Activated CD4-positive, alpha-beta T cell treated with anti-CD3 and anti-CD28 coated beads for 36 hours (primary cell): ENCODE results near the gene ENTPD6. TPM values are rescaled to one million over a fixed set of nuclear protein-coding genes. Genes with fewer than 3 reads are reported as not detected.

Experiments
- ATAC-seq: fragments of 200-7000 bp; cut with Tn5 transposase; one replicate; pipeline ENCODE4 v1.10.0; 2021; ENCODE audit warnings: mild to moderate bottlenecking, moderate library complexity
- CTCF ChIA-PET: fragments of 350-600 bp; sonication (Branson Sonifier 250); formaldehyde crosslinking; loops from one replicate; lab custom pipeline; 2021; ENCODE audit warnings: antibody characterized with exemption; lab: Charles Lee
- POLR2A ChIA-PET: fragments of 350-600 bp; sonication (Branson Sonifier 250); formaldehyde crosslinking; loops from one replicate; lab custom pipeline; 2021; ENCODE audit warnings: antibody characterized with exemption, inconsistent platforms; lab: Charles Lee
- DNase-seq: peaks from one replicate; pipeline ENCODE4 v3.0.0-alpha.2; 2020
- H3K27ac Mint-ChIP-seq: one replicate; pipeline ENCODE4 v1.8.0; 2021; ENCODE audit warnings: mixed read lengths
- H3K27me3 Mint-ChIP-seq: one replicate; pipeline ENCODE4 v1.8.0; 2021; ENCODE audit warnings: mixed read lengths
- H3K36me3 Mint-ChIP-seq: one replicate; pipeline ENCODE4 v1.8.0; 2021; ENCODE audit warnings: low read depth, mixed read lengths
- H3K4me1 Mint-ChIP-seq: one replicate; pipeline ENCODE4 v1.8.0; 2021; ENCODE audit warnings: mixed read lengths
- H3K4me3 Mint-ChIP-seq: one replicate; pipeline ENCODE4 v1.8.0; 2021; ENCODE audit warnings: mild to moderate bottlenecking, moderate library complexity, mixed read lengths
- H3K9me3 Mint-ChIP-seq: one replicate; pipeline ENCODE4 v1.8.0; 2021; ENCODE audit warnings: low read depth, mixed read lengths
- intact Hi-C, 2 experiments: fragments of 100-400 bp; cut with DNase I in 1 of 2; cut with micrococcal nuclease in 1 of 2; formaldehyde crosslinking; loops; one replicate each; pipeline versions ENCODE4 v1.14.2 to v1.15.1; 2022 to 2024; cut with DNase I, micrococcal nuclease
- total RNA-seq, 2 experiments: library from RNA; stranded (reverse); gene quantifications; one replicate each; pipeline ENCODE4 v1.2.3, GENCODE V29; 2021

Gene ENTPD6
- total RNA-seq = 10 to 100 TPM; 34.3 to 41.5 TPM

GRCh38 chr20:25195014-25195961, at the start of gene ENTPD6:
TSS of gene ENTPD6 (plus strand) at chr20:25195712. CDS start at chr20:25206537, 10,825 bp downstream.
- Mint-ChIP-seq H3K36me3 (no peaks in the 10 kb centered on the region), H3K4me3 (peak within 1 kb of the TSS; percentile 84), H3K27me3 (no peaks in the 10 kb centered on the region), H3K27ac (peak within 1 kb of the TSS; percentile 85), H3K9me3 (no peaks in the 10 kb centered on the region), H3K4me1 (peaks cover 39% of the 10 kb centered on the region)
- ATAC-seq (peak; percentile 86), DNase-seq (peak; percentile 94)
- ChIA-PET CTCF (interaction anchor here (2.0 kb wide), 1 partner anchor 8 kb away, joined by 6 read pairs; no protein-coding TSS in a partner anchor), POLR2A (interaction anchor here (0.7 to 1.0 kb wide), 3 partner anchors 19 to 212 kb away, joined by 3 to 4 read pairs (median 3); partner anchors contain the start of genes ACSS1 and GINS1)
- intact Hi-C loops = loop anchor here (1.0 to 5.0 kb wide), 11 partner anchors 35 to 501 kb away; partner anchors contain the start of genes APMAP (in 2 of the 2), ABHD12 (in 1 of the 2), GINS1 (in 1 of the 2) and PYGB (in 1 of the 2)

GRCh38 chr20:25146976-25147375, 48.5 kb upstream of the ENTPD6 start:
- H3K4me1 Mint-ChIP-seq = peaks cover 5% of the 10 kb centered on the region
- H3K27ac Mint-ChIP-seq = no peak overlapping the region
- peaks cover 2% of the 10 kb centered on the region for H3K36me3 Mint-ChIP-seq
- intact Hi-C loops = no loop called here
- POLR2A ChIA-PET = interaction anchor here (0.6 kb wide), 1 partner anchor 165 kb away, joined by 3 read pairs; no protein-coding TSS in a partner anchor
- CTCF ChIA-PET = interaction anchor here (0.6 kb wide), 1 partner anchor 120 kb away, joined by 3 read pairs; no protein-coding TSS in a partner anchor
- no peak overlapping the region for H3K4me3 Mint-ChIP-seq
- H3K9me3 Mint-ChIP-seq = no peaks in the 10 kb centered on the region
- peaks cover 6% of the 10 kb centered on the region for H3K27me3 Mint-ChIP-seq
- no peak for ATAC-seq
- no peak for DNase-seq

- Mint-ChIP-seq H3K4me3 (no peak overlapping the region), H3K27ac (no peak overlapping the region), H3K36me3 (peaks cover 2% of the 10 kb centered on the region), H3K4me1 (peaks cover 5% of the 10 kb centered on the region), H3K27me3 (peaks cover 6% of the 10 kb centered on the region), H3K9me3 (no peaks in the 10 kb centered on the region)
- ChIA-PET POLR2A (no interaction called here), CTCF (no interaction called here)
- intact Hi-C loops = no loop called here
- ATAC-seq (no peak), DNase-seq (no peak)
These were observed 47.8 kb upstream of the ENTPD6 start for GRCh38 chr20:25147716-25148115.

- intact Hi-C loops = no loop called here
- Mint-ChIP-seq H3K4me1 (peaks cover 5% of the 10 kb centered on the region), H3K36me3 (peaks cover 2% of the 10 kb centered on the region), H3K27ac (peak overlapping the region; percentile 88), H3K9me3 (no peaks in the 10 kb centered on the region), H3K27me3 (peaks cover 6% of the 10 kb centered on the region), H3K4me3 (peak overlapping the region; percentile 57)
- peak; percentile 77 for DNase-seq
- POLR2A ChIA-PET = no interaction called here
- ATAC-seq = peak; percentile 86
- CTCF ChIA-PET = interaction anchor here (0.8 to 1.4 kb wide), 4 partner anchors 12 to 99 kb away, joined by 3 to 4 read pairs (median 3); partner anchors contain the start of gene PYGB
These were observed 47.1 kb upstream of the ENTPD6 start for GRCh38 chr20:25148181-25148981.

- POLR2A ChIA-PET = no interaction called here
- no peak for ATAC-seq
- H3K9me3 Mint-ChIP-seq = no peaks in the 10 kb centered on the region
- peak overlapping the region; percentile 88 for H3K27ac Mint-ChIP-seq
- no peak for DNase-seq
- CTCF ChIA-PET = interaction anchor here (0.8 to 1.4 kb wide), 5 partner anchors 11 to 250 kb away, joined by 3 to 4 read pairs (median 3); partner anchors contain the start of gene PYGB
- H3K4me3 Mint-ChIP-seq = no peak overlapping the region
- H3K27me3 Mint-ChIP-seq = peaks cover 6% of the 10 kb centered on the region
- intact Hi-C loops = no loop called here
- H3K4me1 Mint-ChIP-seq = peaks cover 5% of the 10 kb centered on the region
- H3K36me3 Mint-ChIP-seq = peaks cover 2% of the 10 kb centered on the region
These were observed 46.3 kb upstream of the ENTPD6 start for GRCh38 chr20:25148982-25149846.

GRCh38 chr20:25150016-25150415, 45.5 kb upstream of the ENTPD6 start:
- no peak overlapping the region for H3K27ac Mint-ChIP-seq
- intact Hi-C loops = no loop called here
- H3K4me1 Mint-ChIP-seq = peaks cover 5% of the 10 kb centered on the region
- no peak overlapping the region for H3K4me3 Mint-ChIP-seq
- DNase-seq (no peak), ATAC-seq (no peak)
- peaks cover 6% of the 10 kb centered on the region for H3K27me3 Mint-ChIP-seq
- POLR2A ChIA-PET = no interaction called here
- no peaks in the 10 kb centered on the region for H3K9me3 Mint-ChIP-seq
- CTCF ChIA-PET = interaction anchor here (0.8 to 1.4 kb wide), 3 partner anchors 97 to 250 kb away, joined by 3 to 4 read pairs (median 3); partner anchors contain the start of gene PYGB
- peaks cover 2% of the 10 kb centered on the region for H3K36me3 Mint-ChIP-seq

GRCh38 chr20:25158043-25158442, 37.5 kb upstream of the ENTPD6 start:
- Mint-ChIP-seq H3K27ac (no peak overlapping the region), H3K36me3 (no peaks in the 10 kb centered on the region), H3K27me3 (no peaks in the 10 kb centered on the region), H3K4me3 (no peak overlapping the region), H3K4me1 (peaks cover 13% of the 10 kb centered on the region), H3K9me3 (peaks cover 2% of the 10 kb centered on the region)
- intact Hi-C loops = no loop called here
- ChIA-PET POLR2A (no interaction called here), CTCF (no interaction called here)
- no peak for DNase-seq
- peak; percentile 55 for ATAC-seq

GRCh38 chr20:25160467-25160866, 35.0 kb upstream of the ENTPD6 start:
- Mint-ChIP-seq H3K27me3 (no peaks in the 10 kb centered on the region), H3K9me3 (peaks cover 2% of the 10 kb centered on the region), H3K27ac (peak overlapping the region; percentile 69), H3K4me3 (no peak overlapping the region), H3K36me3 (no peaks in the 10 kb centered on the region), H3K4me1 (peaks cover 13% of the 10 kb centered on the region)
- ChIA-PET CTCF (interaction anchor here (0.9 to 1.8 kb wide), 4 partner anchors 12 to 138 kb away, joined by 3 to 8 read pairs (median 4); no protein-coding TSS in a partner anchor), POLR2A (interaction anchor here (0.6 kb wide), 1 partner anchor 212 kb away, joined by 3 read pairs; no protein-coding TSS in a partner anchor)
- ATAC-seq = peak; percentile 93
- intact Hi-C loops = loop anchor here in 1 of 2 experiments (1.0 to 10.0 kb wide), 4 partner anchors 35 to 1116 kb away; partner anchors contain the start of genes ENTPD6 and VSX1
- no peak for DNase-seq

- Mint-ChIP-seq H3K4me3 (no peak overlapping the region), H3K4me1 (peaks cover 13% of the 10 kb centered on the region), H3K27me3 (no peaks in the 10 kb centered on the region), H3K27ac (peak overlapping the region; percentile 12), H3K9me3 (peaks cover 2% of the 10 kb centered on the region), H3K36me3 (no peaks in the 10 kb centered on the region)
- ATAC-seq = peak; percentile 63
- CTCF ChIA-PET = interaction anchor here (0.9 to 1.8 kb wide), 3 partner anchors 12 to 77 kb away, joined by 3 to 8 read pairs (median 5); no protein-coding TSS in a partner anchor
- DNase-seq = no peak
- POLR2A ChIA-PET = no interaction called here
- intact Hi-C loops = loop anchor here in 1 of 2 experiments (1.0 to 10.0 kb wide), 4 partner anchors 34 to 1116 kb away; partner anchors contain the start of genes ENTPD6 and VSX1
These were observed 34.6 kb upstream of the ENTPD6 start for GRCh38 chr20:25160897-25161296.

- intact Hi-C loops = loop anchor here in 1 of 2 experiments (10.0 kb wide), 1 partner anchor 1120 kb away; no protein-coding TSS in a partner anchor
These were observed 30.4 kb upstream of the ENTPD6 start for GRCh38 chr20:25165128-25165527.

More at GRCh38 chr20:25165128-25165527, 30.4 kb upstream of the ENTPD6 start:
- POLR2A ChIA-PET = no interaction called here
- Mint-ChIP-seq H3K27me3 (peaks cover 5% of the 10 kb centered on the region), H3K36me3 (no peaks in the 10 kb centered on the region), H3K4me3 (no peak overlapping the region), H3K4me1 (peaks cover 13% of the 10 kb centered on the region), H3K27ac (no peak overlapping the region), H3K9me3 (peaks cover 2% of the 10 kb centered on the region)
- ATAC-seq = no peak
- DNase-seq = no peak
- CTCF ChIA-PET = interaction anchor here (1.5 kb wide), 1 partner anchor 14 kb away, joined by 6 read pairs; no protein-coding TSS in a partner anchor
